Activated gamma-delta T cell treated with anti-CD3 and anti-CD28 coated beads, Interleukin-2, amount 50 U/mL, for 16 hours (primary cell): ENCODE results near the gene NINJ1.

ENCODE experiments used
- DNase-seq: peaks from one replicate; pipeline ENCODE4 v3.0.0-alpha.2; 2020; ENCODE audit warnings: low read depth

Gene NINJ1

DNA sequence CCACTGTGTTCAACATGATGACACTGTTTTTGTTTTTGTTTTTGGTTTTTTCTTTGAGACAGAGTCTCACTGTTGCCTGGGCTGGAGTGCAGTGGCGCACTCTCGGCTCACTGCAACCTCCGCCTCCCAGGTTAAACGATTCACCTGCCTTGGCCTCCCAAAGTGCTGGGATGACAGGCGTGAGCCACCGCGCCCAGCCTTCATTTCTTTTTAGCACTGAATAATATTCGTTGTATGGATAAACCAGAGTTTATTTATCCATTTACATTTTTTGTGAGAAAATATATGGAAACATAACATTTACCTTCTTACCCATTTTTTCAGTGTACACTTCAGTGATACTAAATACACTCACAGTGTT, 33.8 kb downstream of the NINJ1 start:
- no peak for DNase-seq

DNA sequence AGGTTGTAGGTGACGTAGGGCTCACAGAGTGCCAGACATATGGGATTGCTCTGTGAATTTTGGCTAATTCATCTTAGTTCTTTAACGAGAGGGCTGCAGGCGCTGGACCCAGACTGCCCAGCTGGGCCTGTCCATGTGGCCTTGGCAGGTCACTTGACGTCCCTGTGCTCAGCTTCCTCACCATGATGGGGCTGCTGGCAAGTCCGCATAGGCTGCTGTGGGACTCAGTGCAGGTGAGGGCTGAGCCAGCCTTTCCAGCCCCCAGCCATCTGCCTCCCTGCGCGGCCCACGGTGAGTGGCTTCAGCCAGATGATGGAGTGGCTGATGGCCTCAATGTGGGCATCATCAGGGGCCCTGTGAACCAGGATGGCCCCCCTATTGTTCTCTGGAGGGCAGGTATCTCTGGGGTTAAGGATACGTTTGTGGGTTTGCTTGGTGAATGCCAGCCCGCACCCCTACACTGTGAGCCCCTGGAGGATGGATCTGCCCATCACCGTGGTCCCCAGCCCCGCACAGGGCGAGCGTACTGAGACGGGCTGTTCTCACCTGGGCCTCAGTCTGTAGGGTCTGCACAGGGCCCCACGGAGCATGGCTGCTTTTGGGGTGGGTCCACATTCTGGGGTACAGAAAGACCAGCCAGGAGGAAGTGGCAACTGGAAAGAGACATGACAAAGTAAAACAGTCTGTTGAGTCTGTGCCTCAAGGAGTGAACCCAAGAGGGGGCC, 34.3 kb downstream of the NINJ1 start:
- no peak for DNase-seq

DNA sequence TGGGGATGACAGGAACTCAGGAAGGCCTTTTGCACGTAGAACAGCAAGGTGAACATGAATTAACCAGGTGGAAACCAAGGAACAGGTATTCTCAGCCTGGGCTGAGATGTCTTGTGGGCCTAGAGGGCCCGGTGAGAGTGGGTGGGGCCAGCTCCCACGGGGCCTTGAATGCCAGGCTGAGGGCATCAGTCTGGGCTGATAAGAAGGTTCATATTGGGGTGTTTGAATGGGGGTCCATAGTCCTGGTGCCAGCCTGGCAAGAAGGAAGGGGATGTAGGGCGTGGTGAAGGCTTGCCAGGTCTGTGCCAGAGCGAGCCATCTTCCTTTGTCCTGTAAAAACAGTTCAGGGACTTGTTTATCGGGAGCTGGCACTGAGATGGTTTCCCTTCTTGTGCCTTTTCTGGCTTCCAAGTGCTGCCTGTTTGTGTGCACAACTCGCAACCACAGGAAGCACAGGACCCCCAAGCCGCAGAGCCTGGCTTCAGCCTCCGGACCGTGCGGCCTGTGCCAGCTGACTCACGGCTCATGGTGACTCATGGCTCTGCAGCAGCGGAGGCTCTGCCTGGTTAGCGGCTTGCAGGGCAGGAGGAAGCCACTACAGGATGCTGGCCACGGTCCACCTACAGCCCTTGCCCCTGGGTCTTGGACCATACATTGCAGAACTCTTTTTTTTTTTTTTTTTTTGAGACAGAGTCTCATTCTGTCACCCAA, 35.7 kb downstream of the NINJ1 start:
- peak; percentile 60 for DNase-seq

DNA sequence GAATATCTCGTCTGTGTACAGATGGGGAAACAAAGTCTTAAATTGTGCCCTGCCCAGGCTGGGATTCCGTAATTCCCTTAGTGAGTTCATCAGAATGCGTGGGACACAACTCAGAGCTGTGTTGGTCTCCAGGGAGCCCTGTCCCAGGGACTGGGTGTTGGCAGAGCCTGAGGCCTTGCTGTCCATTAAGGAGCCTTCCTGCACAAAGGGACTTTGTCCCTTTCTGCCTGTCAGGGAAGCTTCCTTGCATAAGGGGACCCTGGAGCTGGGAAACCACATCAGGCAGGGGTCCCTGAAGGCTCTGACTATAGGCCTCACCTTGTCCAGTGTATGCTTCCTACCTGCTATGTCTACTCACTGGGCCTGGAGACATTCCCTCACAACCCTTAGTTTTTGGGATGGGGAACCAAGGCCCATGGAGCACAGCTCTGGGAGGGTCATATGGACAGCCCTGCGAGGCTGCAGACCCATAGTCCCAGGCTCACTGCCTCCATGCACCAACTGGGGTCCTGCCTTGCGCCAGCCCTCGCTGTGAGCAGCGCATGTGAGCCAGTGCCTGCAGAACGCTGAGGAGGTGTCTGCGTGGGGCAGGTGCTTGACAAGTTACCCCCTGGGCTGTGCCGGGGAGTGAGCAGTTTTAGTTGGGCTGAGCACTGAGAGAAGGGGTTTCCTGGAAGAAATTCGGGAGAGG, 36.4 kb downstream of the NINJ1 start:
- DNase-seq = no peak

DNA sequence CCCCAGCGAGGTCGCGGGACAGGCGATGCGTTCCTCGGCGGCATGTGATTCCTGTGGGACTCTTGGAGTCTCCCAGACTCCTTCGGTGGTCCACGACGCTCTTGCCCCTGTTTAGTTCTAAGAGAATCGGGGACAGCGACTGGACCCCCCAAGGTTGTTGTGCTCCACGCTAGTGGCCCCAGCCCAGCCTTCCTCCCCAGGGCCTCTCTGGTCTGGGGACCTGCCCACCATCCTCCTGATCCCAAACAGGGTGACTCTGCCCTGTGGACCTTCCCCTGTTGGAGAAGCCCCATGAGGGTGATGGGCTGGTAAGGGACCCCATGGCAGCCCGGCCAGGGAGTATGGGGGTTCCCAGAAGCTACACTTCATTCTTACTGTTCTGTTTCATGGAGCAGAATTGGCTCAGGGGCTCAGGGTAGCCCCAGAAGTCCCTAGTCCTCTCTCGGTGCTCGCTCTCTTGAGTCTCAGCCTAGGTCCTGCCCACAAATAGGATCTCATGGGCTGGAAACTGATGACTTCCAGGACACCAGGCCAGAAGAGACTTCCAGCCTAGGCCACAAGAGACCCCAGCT, 37.2 kb downstream of the NINJ1 start:
- DNase-seq = no peak

DNA sequence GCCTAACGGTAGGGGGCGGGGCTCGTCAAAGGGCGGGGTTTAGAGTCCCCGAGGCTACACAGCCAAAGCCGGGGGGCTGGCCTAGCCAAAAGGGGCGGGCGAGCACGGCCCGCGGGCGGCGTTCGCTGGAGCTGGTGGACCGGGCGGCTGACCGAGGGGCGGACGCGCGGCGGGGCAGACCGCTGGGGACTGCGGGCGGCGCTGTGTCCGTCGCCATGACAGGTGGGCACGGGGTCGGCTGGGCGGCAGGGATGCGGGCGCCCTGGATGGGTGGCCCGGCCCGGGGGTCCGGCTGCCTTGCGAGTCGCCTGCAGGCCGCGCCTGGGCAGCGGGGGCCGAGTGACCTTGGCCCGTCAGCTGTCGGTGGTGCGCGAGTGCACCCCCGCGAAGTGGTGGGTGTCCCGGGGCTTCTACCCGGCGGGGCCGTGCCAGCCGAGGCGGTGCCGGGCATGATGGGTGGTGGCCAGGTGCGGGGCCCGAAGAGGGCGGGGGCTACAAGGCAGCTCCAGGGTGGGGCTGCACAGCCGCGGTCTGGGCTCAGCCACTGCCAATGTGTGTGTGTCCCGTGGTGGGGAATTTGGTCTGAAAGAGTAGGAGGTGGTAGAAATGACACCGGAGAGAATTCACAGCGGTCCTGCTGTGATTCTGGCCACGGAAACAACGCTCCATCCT, 37.8 kb downstream of the NINJ1 start, which contains the start of gene CARD19:
CARD19 (plus strand) TSS at position 87 of the 672 bp plus-strand sequence; CDS start at position 216, 129 bp downstream.
- DNase-seq = no peak

DNA sequence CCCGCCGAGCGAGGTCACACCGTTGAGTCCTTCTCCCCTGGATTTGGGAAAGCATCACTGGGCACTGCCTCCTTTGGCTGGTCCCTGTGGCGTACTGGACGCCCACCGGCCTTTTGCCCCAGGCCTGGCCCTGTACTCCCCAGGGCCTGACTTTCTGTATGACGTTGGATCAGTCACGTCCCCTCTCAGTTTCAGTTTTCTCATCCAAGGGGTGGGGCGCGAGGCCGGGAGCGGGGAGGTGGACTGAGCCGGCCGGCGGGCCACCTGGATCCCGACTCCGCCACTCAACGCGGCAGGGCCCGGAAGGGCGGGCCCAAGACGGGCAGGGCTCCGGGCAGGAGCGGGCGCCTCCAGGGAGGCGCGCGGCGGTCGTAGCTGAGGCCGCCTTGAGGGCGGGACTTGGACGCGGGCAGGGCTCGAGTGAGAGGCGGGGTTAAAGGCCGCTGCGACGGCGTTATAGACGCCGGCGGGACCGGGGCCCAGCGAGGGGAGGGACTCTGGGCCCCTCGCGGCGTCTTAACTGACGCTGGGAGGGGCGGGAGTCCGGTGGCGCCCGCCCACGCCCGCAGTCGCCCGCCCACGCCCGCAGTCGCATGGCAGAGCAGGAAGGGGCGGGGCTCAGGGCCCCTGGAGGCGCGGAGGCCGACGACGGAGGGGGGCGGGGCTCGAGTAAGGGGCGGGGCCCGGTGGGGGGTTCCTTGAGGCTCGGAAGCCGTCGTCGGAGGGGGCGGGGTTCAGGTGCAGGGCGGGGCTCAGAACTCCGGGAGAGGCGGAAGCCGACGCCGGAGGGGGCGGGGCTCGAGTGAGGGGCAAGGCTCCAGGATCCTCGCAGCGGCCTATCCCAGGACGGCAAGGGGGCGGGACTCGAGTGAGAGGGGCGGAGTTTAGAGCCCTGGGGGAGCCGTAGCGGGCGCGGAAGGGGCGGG, 38.6 kb downstream of the NINJ1 start:
- DNase-seq = peak; percentile 100

DNA sequence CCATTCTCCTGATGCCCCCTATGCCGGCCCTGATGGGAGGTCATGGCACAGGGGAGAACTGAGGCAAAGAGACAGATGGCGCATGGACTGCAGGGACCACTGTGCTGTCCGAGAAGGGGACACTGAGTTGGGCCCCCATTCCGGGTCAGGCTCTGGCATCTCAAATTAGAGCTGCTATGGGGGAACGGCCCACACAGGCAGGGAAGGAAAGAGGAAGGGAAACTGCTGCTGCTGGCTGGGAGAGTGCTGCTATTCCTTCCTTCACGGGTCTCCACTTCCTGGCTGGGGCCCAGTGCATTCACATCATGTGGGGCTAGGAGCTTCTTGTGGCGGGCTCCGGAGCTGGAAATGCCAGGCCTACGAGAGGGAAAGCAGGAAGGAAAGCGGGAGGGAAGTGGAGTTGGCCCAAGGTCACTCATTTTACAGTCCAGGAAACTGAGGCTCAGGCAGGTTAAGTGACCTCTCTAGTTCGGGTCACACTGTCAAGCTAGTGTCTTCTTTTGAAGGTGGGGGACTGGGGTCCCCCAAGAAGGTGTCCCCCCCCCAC, 39.3 kb downstream of the NINJ1 start:
- no peak for DNase-seq

DNA sequence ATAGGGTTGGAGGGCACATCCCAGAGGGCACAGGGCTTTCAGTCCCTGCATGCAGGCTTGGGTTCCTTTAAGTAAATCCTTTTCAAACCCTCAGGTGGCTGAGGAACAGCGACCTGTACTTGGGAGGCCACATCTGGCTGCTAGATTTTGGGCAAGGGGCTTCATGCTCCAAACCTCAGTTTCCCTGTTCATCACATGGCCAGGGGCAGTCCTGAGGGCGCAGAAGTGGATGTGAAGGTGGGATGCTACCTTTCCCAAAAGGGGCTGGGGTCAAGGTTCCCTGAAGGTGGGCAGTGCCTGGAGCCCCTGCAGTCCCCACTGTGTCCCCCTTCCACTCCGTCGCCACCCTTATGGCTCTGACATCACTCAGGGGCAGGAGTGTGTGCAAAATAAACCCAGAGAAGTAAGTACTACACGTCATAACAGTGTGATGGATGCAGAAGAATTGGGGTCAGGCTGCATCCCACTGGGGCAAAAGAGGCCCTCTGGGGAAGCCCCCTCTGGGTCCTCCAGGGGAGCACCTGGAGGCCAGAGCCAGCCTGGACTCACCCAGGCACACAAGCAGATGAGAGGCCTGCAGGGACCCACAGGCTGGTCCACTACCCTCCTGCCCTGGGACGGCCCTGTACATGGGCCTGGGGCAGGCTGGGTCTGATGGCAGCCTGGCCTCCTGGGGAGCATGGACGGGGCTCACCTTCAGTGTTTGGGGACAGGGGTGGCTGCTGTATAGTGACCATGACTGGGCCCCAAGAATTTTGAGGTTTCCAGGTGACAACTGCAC, 40.0 kb downstream of the NINJ1 start:
- DNase-seq = no peak

DNA sequence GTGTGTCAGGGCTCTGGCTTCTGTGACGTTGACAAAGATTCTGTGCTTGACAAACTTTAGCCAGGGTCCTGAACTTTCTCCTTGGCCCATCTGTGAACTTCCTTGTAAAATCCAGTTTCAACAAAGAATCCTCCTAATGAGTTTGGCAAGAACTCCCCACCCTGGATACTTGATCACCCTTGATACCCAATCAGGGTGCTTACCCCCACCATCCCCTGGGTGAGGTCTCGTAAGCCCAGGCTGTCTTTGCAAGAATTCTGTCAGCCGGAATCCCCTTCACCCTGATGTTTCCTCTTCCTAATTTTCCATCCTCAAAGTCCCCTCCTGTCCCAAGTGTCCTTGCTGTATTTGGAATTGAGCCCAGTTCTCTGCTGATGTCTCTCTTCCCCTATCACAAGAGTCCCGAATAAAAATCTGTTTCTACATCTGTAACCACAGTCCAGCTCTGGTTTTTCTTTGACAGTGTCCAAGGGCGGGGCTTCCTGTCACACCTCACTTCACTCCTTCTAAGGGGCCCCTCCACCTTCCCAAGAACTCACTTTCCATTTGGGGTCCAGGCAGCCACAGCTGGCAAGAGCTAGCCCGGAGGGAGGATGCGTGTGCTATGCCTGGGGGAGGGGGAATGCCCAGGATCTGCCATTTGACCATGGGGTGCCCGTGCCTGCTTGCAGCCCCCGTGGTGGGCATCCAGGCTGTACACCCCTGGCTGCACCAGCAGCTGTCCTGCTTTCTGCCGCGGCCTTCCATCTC, 40.7 kb downstream of the NINJ1 start:
- DNase-seq = no peak

DNA sequence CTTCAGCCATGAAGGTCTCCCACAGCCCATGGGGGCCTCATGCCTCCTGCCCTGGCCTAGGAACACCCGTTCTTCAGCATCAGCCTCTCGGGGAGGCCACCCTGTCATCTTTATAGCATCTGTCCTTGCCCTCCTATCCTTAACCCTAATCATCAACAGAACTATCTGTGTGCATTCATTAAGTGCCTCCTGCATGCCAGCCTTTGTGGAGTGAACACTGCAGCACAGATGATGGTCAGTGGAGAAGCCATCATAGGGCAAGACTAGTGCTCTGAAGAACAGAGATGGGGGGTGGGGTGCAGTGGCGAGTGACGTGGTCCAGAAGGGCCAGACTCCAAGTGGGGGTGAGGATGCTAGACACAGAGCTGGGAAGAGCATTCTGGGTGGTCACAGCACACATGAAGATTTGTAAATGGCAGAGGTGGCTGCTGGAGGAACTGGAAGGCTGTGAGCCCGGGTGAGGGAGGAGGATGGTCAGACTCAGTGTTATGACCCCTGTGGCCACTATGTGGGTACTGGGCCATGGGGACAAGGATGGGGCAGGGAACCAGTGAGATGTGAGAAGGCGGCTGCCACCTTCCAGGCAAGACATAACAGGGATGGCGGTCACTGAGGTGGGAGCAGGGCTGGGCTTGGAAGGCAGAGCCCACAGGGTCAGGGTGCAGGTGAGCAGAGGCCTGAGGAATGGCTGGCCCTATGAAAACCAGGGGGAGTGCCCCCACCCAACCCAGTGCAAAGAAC, 41.6 kb downstream of the NINJ1 start:
- no peak for DNase-seq

DNA sequence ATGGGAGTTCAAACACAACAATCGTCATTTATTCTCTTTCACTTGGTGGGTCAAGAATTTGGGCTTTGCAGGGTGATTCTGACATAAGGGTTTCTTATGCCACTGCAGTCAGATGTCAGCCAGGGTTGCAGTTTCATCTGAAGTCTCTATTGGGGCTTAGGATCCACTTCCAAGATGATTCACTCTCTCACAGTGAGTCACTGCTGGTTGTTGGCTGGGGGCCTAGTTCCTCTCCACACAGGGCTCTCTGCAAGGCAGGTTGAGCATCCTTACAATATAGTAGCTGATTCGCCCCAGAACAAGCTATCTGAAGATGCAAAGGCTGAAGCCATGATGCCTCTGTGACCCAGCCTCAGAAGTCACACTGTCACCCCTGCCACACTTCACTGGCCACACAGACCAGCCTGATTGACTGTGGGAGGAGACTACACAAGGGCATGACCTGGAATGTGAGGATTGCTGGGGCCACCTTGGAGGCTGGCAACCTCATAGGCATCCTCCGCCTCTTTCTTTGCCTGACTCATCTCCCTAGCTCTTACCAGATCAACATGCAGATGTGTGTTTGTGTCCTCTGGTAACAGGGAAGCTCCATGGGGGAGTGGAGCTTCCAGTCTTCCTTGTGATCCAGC, 42.5 kb downstream of the NINJ1 start:
- DNase-seq = no peak

DNA sequence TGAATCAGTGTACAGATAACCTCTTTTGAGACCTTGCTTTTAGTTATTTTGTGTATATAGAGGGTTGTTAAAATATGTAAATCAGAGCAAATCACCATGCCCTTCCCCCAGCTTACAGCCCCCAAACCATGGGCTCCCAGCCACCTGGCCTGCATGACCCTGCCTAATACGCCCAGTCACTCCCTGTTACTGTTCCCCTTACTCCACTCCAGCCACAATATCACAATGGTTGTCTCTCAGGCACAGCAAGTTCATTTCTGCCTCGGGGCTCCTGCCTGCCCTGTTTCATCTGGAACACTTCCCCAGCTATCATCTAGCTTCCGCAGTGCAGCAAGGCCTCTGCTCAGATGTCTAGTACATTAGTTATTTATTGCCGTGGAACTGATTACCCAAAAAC, 43.0 kb downstream of the NINJ1 start:
- DNase-seq = no peak

DNA sequence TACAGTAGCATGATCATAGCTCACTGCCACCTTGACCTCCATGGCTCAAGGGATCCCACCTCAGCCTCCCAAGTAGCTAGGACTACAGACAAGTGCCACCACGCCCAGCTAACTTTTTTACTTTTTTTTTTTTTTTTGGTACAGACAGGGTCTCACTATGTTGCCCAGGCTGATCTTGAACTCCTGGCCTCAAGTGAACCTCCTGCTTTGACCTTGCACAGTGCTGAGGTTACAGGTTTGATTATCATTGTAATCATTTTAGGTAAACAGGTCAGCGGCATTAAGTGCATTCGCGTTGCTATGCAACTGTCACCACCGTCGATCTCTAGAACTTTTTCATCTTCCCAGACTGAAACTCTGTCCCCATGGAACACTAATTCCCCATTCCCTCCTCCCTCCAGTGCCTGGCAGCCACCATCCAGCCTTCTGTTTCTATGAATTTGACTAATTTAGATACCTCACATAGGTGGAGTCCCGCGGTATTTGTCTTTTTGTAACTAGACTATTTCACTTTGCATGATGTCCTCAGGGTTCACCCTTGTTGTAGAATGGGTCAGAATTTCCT, 43.9 kb downstream of the NINJ1 start:
- DNase-seq = no peak

DNA sequence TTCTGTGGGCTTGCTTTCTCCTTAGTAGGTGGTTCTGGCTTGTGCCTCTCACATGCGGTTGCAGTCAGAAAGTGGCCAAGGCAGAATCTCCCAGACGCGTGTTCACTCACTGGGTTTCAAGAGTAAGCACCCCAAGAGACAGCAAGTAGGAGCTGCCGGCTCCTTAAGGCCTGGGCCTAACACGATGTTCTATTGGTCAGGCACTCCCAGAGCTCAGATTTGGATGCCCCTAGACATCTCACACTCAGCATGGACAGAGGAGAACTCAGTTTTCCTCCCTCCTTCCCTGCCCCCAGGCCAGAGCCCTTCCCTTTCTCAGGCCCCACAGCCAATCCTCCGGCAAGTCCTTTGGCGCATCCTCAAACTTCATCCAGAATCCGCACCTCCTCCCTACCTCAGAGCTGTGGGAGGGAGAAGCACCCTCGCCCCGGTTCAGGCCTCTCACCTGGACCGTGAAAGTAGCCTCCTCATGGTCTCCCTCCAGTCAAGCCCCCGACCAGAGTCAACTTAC, 44.5 kb downstream of the NINJ1 start:
- DNase-seq = no peak

DNA sequence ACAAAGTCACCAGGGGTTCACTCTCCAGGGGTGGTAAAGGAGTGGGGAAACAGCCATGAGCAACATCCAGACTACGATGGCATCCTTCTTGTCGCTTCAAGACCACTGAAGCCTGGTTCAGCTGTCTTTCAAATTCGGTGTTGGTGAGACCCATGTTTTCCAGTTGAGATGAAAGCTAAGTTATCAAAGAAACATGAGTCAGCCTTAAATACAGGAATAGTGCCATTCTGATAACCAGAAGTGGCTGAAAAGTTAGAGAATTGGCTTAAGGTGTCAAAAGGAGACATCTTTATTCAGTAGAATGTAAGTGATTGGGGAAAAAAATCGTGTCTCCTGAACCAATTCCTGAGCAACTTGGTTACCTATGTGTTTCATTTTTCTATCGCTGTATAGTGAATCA, 45.0 kb downstream of the NINJ1 start:
- no peak for DNase-seq

DNA sequence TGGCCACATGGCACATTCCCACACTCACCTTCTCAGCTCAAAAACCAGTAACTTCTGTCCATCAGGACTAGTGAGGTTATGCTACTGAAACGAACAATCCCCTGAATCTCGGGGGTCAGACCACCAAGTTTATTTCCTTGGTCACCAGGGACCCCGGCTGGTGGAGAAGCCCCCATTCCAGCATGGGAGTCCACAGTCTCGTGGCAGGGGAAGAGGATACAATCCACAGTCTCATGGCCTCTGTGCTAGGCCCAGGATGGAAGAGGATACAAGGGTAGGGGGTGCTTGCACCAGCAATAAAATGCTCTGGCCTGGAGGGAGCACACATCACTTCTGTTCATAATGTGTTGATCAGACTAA, 45.4 kb downstream of the NINJ1 start:
- no peak for DNase-seq
